Retina (tissue), 1 donor: ENCODE data around the gene MZF1.

Experiments used
- DNase-seq: peaks from one replicate; pipeline ENCODE4 v3.0.0-alpha.2; 2016

Gene MZF1

DNA sequence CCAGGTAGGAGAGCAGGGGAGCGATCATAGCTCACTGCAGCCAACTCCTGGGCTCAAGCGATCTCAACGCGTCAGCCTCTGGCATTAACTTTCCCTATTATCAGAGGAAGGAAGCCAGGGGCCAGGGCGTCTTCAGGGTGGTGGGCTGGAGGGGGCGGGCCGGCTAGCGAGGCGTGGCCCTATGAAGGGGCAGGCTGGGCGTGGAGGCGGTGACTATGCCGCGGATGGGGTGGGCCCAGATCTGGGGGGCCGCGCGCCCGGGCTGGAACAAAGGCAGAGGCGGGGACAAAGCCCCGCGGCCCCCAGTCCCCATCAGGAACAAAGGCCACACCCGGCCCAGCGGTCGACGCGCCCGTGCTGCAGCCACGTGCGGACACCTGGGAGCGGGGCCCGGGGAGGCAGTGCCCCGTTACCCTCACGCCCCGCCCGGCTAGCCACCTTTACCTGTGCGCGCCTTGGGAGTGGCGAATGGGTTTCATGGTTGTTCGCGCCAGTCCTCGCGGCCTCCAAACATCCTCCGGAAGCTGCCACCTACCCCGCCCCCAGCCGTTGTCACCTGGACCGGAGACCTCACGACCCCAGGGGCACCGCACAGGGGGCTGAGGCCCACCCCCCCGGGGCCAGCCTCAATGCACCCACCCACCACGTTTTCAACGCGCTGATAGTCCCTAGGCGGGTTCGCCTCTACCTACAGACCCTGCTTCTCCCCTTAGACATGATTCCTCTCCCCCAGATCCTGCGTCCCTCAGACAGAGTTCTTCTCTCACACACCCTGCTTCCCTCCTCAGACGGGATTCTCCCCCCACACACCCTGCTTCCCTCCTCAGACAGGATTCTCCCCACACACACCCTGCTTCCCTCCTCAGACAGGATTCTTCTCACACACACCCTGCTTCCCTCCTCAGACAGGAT is 34.6 kb downstream of the MZF1 start:
- peak; percentile 84 for DNase-seq

DNA sequence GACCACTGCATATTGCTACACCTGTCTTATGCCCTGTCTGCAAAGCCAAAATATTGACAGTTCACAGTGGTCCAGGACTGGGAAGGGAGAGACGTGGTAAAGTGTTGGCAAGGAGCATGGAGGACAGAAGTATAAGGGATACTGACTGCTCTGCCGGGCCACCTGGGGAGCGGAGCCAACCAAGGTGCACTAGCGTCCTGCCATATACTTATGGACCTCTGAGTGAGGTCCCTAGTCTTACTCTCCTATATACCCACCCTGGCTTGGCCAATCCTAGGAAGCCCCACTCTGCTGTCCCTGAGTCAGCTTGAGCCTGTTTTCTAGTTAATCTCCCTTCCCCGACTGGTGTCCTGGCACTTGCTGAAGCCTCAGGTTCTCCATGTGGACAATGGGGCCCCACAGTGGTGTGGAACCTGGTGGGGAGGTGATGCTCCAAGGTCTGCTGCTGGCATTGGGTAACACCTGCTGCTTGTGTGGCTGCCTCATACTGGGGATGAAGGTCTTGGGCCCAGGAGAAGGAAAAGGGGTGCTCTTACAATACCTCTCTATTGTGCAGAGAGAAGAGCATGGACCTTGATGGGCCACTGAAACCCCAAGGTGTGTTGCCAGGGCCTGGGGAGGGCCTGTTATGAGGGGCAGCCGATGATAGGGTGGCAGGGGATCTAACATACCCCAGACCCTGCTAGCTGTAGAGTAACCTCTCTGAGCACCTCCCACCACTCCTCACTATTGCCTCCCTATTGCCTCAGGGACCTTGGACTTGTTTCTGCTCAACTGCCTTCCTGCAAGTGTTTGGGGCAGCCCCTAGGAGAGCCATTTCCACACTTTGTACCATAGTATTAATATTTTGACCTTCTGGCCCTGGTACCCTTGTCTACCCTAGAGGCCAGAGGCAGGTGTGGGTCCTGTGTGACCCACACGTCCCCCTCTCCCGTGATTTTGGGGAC is 36.0 kb downstream of the MZF1 start:
- no peak for DNase-seq

DNA sequence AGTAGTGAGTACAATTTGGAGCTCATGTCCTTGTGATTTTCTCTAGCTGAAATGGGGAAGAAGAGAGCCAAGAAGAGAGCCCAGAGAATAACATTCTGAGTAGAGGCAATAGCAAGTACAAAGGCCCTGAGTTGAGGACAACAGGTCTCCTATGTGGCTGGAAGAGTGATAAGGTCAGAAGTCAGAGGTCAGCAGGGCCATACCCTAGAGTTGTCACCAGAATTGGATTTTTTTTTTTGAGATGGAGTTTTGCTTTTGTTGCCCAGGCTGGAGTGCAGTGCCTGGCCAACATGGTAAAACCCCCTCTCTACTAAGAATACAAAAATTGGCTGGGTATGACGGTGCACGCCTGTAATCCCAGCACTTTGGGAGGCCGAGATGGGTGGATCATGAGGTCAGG is 37.3 kb downstream of the MZF1 start:
- no peak for DNase-seq

DNA sequence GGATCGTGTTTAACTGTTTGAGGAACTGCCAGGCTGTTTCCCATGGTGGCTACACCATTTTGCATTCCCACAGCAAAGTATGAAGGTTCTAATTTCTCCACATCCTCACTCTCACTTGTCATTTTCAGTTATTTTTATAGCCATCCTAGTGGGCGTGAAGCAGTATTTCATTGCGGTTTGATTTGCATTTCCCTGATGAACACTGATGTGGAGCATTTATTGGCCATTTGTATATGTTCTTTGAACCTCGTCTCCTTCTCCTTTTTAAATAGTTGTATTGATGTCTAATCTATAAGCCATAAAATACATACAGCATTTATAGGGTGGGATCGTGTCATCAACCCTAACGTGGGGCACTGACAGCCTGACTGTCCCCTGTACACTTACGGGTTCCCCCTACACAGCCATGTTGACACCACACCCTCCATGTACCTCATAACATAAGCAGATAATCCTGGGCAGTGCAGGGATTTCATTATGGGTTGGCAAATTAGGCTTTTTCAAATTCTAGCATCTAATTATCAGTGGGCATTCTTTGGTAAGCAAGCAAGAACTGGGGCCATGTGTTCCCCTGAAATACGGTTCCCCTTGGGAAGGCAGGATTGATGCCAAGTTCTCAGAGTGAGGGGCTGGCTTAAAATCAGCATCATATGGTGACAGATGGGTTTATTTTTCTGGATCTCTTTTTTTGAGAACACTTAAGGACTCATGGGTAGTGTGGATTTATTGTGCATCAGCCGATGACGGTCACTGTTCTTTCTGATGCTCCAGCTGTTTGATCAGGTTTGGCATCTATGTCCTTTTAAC is 41.9 kb downstream of the MZF1 start:
- no peak for DNase-seq

DNA sequence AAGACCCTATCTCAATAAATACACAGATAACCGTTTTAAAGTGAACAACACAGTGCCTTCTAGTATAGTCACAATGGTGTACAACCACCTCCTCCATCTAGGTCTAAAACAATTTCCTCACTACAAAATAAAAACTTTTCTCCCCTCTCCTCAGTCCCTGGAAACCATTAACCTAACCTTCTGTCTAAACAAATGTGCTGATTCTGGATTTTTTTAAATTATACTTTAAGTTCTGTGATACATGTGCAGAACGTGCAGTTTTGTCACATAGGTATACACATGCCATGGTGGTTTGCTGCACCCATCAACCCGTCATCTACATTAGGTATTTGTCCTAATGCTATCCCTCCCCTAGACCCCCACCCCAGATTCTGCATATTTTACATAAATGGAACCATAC is 43.7 kb downstream of the MZF1 start:
- DNase-seq = no peak

DNA sequence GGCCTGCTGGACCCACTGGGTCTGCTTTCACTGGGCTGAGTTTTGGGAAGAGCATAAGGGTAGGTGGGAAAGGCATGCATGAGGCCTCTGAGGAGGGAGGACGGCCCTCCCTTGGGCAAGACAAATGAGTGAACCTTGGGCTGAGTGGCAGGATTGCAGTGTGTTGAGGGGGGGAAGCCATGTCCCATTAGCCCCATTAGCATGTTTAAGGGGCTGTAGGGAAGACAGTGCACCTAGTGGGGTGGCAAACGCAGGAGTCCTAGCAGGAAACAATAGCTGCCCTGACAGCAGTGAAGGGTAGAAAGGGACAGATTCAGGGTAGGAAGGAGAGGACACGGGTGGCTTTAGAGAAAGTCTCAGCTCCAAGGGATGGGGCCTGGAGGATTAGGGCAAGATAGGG is 50.4 kb downstream of the MZF1 start:
- DNase-seq = no peak

DNA sequence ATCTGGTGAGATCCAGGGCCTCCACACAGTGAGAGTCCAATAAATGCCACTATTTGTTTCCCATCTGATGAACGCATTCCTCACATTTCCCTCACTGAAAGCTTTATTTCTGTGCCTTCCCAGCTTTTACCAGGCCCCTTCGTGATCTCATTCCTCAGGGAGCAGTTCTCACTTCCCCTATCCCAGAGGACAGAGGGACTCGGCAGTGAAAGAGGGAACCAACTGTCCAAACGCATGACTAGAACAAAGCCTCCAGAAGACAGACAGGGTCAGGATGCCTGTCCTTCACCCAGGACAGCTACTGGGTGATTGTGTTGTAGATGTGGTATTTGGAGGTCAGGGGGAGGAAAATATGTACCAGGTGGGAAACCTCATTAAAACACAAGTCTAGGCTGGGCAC is 51.5 kb downstream of the MZF1 start:
- DNase-seq = no peak

DNA sequence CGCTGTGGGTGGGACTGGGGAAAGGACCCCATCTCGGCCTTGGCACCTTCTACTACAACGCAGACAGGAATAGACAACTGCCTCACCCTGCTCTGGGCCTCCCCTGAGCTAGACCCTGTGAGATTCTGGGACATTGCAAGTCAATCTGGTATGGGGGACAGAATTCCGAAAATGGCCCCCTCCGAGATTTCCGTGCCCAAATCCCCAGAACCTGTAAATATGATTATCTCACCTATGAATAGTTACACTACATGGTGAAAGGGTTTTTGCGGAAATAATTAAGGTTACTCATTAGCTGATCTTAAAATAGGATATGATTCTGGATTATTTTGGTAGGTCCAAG is 52.9 kb downstream of the MZF1 start:
- no peak for DNase-seq

DNA sequence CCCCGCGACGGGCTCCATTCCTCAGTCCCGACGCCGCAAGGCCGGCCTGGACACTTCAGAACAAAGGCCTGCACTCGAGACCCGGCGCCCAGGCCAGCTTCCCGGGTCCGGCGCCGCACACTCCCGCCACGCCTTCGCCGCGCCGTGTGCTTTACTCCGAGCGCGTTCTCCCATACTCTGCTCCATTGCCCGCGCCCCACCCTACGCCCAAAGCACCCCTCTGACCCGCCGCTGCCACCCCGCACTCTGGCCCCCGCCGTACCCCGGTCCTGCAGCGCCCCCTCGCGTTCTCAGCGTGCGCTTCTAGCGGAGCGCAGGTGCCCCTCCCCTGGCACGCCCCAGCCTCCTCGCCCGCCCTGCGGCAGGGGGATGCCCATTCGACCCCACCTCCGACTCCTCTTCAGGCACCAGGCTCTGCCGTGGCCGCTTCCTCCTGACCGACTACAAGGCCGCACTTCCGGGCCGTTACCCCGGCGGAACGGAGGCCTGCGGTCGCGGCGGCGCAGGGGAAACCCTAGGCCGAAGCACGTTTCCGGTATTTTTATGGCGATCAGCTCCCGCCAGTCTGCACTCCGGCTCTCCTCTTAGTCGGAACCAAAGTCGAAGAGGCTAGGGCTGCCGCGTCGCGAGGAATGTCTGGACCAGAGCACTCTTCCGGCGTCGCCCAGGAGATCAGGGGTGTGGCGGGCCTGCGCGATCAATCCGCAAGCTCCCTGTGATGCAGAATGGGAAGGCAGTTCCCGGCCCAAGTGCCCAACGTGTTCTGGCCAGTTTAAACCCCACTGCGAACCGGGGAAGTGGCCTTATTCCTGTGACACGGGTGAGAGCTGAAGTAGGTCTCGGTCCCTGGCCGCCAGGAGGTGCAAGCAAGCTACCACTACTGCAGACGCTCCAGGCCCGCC is 53.5 kb downstream of the MZF1 start, which contains the start of gene ZBTB45:
Gene ZBTB45 (minus strand): TSS at position 456 of the 902 bp plus-strand sequence. CDS start 2,137 bp downstream, outside the sequence.
- DNase-seq = peak; percentile 97

DNA sequence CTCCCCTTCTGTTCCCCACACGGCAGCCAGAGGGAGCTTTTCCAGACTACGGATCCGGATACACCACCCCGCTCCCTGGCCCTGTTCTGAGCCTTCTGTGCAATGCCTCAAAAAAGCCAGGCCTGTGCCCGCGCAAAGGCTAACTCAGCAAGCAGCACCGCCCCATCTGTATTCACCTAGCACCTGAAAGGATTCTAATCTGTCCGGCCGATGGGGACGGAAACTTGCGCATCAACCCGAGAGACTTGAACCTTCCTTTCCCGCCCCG is 54.1 kb downstream of the MZF1 start:
- peak; percentile 91 for DNase-seq

DNA sequence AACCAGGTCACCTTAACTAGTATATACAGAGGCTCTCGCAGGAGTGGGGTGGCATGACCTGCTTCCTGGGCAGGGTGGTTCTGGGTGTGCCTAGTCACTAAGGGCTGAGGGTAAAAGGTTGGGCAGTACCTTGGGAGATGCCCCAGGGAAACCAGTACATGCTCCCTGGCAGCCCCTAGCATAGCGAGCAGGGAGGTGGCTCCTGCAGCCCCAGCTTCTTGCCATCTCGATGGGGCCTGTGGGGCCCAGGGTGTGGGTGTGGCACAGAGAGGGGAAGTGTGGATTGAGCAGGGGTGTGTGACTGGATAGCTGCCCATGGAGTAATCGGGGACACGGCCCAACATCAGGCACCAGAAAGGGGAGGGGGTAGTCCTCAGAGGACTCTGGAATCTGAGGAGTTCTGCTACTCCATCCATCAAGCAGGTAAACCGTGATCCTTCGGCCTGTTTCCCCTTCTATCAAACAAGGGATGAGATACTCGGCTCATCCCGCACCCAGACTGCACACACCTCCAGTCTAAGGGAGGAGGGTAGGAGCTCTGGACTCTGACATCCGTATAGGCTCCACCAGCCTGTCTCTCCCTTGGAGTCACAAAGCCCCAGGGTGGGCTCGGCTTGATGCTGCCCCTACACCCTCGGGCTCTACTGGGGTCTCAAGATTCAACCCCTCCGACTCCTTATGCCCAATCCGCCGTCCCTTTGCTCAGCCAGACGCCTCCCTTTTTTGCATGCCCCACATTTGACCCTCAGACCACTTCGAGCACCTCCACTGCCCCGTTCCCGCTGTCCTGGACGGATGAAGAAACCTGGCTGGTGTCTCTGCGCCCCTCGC is 54.7 kb downstream of the MZF1 start:
- no peak for DNase-seq

DNA sequence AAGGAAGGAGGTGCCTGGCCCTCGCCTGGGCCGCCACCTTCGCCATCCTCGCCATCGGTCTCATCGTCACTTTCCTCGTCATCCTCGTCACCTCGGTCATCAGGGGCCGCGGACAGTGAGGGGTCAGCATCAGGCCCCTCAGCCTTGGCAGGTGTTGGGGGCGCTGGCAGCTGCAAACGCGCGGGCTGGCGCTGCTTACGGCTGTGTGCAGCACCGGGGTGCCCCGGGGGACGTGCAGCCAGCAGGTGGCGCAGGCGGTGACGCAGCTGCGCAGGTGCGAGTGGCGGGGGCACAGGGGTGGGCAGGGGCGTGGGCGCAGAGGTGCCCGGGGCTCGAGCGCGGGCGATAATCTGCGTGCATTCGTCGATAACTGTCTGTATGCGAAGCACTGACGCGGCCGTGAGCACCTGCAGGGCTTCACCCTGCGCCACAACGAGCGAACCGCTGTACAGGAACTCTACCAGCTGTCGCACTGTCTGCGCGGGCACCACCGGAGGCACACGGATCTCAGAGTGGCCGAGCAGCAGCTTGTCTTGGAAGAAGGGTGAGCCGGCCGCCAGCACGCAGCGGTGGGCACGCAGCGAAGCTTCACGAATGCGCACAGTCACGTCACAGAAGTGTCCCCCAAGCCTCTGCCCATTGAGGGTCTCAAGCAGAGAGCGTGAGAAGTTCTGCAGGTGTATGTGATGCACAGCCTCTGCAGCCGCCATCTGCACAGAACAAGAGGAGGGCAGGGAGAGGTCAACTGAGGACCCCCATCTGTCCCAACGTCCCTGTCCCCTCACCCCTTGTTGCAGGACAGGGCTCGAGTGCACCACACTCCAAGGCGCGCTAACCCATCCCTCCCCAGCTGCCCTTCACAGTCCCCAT is 55.9 kb downstream of the MZF1 start:
- no peak for DNase-seq

DNA sequence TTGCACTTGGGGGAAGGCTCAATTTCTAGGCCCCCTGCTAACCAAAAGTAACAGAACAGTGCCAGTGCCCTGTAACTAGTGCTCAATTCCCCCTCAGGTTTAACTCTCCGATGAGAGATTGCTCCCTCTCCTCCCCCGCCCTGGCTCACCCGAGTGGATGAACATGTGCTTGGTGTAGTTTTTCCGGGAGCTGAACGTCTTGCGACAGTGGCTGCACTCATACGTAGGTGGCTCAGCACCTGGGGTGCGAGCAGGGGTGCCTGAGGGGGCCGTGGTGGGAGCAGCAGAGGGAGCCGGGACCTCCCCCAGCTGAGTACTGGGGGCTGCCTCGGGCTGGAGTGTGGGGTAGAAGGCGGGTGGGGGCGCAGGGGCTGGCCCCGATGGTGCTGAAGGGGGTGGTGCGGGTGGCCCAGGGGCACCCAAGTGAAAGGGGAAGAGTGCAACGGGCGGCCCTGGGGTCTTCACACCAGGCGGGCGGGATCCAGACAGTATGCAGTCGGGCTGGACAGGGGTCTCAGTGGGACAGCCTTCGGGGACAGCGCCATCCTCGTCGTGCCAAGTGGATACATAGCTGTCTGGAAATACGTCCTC is 56.8 kb downstream of the MZF1 start:
- no peak for DNase-seq

DNA sequence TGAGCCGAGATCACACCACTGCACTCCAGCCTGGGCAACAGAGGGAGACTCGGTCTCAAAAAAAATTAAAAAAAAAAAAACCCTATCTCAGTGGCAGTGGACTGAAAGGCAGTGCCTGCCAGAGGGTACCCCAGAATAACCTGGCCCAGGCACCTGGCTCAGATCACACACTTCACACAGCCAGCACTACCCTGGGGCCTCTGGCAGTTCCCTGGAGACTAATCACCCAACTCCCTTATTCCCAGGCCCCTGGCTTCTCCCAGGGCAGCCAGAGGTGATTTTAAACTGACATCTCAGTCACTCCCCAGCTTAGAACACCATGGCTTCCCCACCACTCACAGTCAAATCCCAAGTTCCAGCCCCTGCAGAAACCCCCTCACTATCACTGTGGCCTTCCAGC is 57.9 kb downstream of the MZF1 start:
- no peak for DNase-seq

DNA sequence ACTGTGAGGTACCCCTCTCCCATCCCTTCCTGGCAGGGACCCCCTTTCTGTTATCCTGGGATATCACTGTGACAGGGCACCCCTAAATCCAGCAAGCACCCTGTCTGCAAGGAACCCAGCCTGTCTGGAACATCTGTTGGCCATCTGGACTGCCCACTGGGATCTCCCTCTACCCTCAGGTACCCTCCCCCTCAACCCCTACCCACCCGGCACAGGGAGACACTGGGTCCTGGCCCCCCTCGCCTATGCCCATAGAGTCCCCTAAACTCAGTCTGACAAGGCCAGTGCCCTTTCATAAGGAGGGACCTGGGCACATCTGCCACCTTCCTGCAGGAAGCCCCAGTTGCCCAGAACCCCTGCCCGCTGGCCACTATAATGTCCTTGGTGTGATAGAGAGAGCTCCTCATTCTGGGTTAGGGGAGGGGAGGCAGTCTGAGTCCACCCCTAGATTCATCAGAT is 58.5 kb downstream of the MZF1 start:
- DNase-seq = no peak

DNA sequence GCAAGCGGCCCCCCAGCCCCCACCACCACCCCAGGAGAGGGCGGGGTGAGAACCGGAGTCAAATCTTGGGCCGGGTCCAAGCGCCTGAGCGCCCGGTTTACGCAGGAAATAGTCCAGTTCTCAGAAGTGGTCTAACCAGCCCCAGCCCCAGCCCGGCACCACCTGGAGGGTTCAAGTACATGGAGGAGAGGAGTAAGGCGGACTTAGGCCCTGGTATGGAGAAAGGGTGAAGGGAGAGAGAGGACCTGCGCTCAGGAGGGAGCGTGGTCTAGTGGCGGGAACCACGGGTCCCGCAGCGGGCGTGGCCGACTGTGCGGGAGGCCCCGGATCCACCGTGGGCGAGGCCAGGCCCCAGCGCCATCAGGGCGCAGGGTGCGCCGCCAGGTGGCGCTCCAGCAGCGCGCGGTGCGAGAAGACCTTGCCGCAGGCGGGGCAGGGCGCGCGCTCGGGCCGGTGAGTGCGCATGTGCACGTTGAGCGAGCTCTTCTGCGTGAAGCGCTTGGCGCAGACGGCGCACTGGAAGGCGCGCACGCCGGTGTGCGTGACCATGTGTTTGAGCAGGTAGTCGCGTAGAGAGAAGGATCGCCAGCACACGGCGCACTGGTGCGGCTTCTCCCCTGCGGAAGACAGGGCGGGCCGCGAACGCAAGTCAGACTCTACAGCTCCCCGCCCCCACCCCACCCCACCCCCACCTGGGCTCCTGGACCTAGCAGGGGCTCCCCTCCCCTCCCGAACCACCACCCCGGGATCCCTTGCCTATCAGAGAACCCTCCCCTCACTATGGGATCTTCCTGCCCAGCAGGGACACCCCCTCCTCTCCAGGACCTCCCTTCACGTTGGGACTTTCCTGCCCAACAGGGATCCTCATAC is 59.2 kb downstream of the MZF1 start:
- peak; percentile 93 for DNase-seq

DNA sequence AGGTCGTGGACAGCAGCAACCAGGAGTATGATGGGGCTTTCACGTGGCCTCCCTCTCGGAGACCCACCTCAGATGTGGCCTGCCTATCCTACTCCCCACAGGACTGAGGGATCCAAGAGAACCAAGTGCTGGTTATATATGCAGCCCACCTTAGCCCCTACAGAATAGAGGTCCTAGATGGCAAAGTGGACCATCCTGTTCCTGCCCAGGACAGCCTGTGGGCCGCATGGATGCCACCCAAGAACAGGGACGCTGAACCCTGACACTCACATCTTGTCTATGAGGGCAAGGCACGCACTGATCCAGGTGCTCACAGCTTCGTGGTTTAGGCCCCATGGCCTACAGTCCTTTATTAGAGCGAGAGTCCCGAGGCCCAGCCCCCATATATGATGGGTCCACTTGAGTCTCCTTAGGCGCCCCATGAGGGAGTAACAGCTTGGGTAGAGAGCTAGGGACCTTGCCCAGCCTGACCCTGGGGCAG is 59.9 kb downstream of the MZF1 start:
- DNase-seq = no peak
